ENCODE data around the gene CARD11. TPM values are rescaled to one million over a fixed set of nuclear protein-coding genes. Genes with fewer than 3 reads are reported as not detected.

CARD11 gene
- total RNA-seq, 2 donors from 2014 or later: 0.87 to 2.4 TPM

GRCh38 chr7:2955269-2955668, 88.4 kb downstream of the CARD11 start:
- TF ChIP-seq POLR2AphosphoS5 (IDR thresholded peaks at IDR 0.05) (no peak), POLR2A (IDR thresholded peaks at IDR 0.05) (no peak), CTCF (IDR thresholded peaks at IDR 0.05) (no peak)
- H3K4me1 ChIP-seq (replicated peaks): no peaks in the 10 kb centered on the region
- WGBS: 85% methylated on average over 4 of the region's 4 CpGs
- no peak for DNase-seq (ENCODE audit: low spot score)
- no peaks in the 10 kb centered on the region for H3K9me3 ChIP-seq
- no peak overlapping the region for H3K4me3 ChIP-seq
- intact Hi-C loops (cut with DNase I): no loop called here
- H3K27me3 ChIP-seq (replicated peaks; ENCODE audit: insufficient read depth): no peaks in the 10 kb centered on the region
- H3K27ac ChIP-seq: no peak overlapping the region
- H3K36me3 ChIP-seq: no peaks in the 10 kb centered on the region

- no peak for DNase-seq (ENCODE audit: low spot score)
- no peak overlapping the region for H3K27ac ChIP-seq
- no peaks in the 10 kb centered on the region for H3K4me1 ChIP-seq (replicated peaks)
- TF ChIP-seq POLR2A (IDR thresholded peaks at IDR 0.05): no peak
- no peak overlapping the region for H3K4me3 ChIP-seq
- intact Hi-C loops (cut with DNase I): no loop called here
- H3K9me3 ChIP-seq: no peaks in the 10 kb centered on the region
- H3K27me3 ChIP-seq (replicated peaks; ENCODE audit: insufficient read depth): no peaks in the 10 kb centered on the region
- no peaks in the 10 kb centered on the region for H3K36me3 ChIP-seq
- WGBS: 76% methylated on average over 11 of the region's 11 CpGs
Observed at GRCh38 chr7:2954433-2954853, 89.2 kb downstream of the CARD11 start.

GRCh38 chr7:2953588-2954407, 89.9 kb downstream of the CARD11 start:
- no peaks in the 10 kb centered on the region for H3K4me1 ChIP-seq (replicated peaks)
- H3K27me3 ChIP-seq (replicated peaks; ENCODE audit: insufficient read depth): no peaks in the 10 kb centered on the region
- WGBS: 74% methylated on average over 11 of the region's 11 CpGs
- intact Hi-C loops (cut with DNase I): no loop called here
- TF ChIP-seq POLR2A (IDR thresholded peaks at IDR 0.05): no peak
- no peak for TF ChIP-seq CTCF (IDR thresholded peaks at IDR 0.05)
- no peak for TF ChIP-seq POLR2AphosphoS5 (IDR thresholded peaks at IDR 0.05)
- H3K27ac ChIP-seq: no peak overlapping the region
- no peak for DNase-seq (ENCODE audit: low spot score)
- H3K36me3 ChIP-seq: no peaks in the 10 kb centered on the region
- no peaks in the 10 kb centered on the region for H3K9me3 ChIP-seq
- H3K4me3 ChIP-seq: no peak overlapping the region

- no peaks in the 10 kb centered on the region for H3K36me3 ChIP-seq
- no peak overlapping the region for H3K27ac ChIP-seq
- H3K27me3 ChIP-seq (replicated peaks; ENCODE audit: insufficient read depth): no peaks in the 10 kb centered on the region
- no peaks in the 10 kb centered on the region for H3K9me3 ChIP-seq
- 45% methylated on average over 5 of the region's 5 CpGs for WGBS
- intact Hi-C loops (cut with DNase I): no loop called here
- no peaks in the 10 kb centered on the region for H3K4me1 ChIP-seq (replicated peaks)
- no peak overlapping the region for H3K4me3 ChIP-seq
- DNase-seq (ENCODE audit: low spot score): no peak
- TF ChIP-seq POLR2AphosphoS5 (IDR thresholded peaks at IDR 0.05): no peak
- no peak for TF ChIP-seq POLR2A (IDR thresholded peaks at IDR 0.05)
Observed at GRCh38 chr7:2953099-2953498, 90.6 kb downstream of the CARD11 start.

- no peaks in the 10 kb centered on the region for H3K9me3 ChIP-seq
- DNase-seq (ENCODE audit: low spot score): no peak
- H3K27me3 ChIP-seq (replicated peaks; ENCODE audit: insufficient read depth): no peaks in the 10 kb centered on the region
- no peak overlapping the region for H3K27ac ChIP-seq
- WGBS: 95% methylated on average over 4 of the region's 4 CpGs
- no peaks in the 10 kb centered on the region for H3K36me3 ChIP-seq
- TF ChIP-seq POLR2A (IDR thresholded peaks at IDR 0.05) (no peak), CTCF (IDR thresholded peaks at IDR 0.05) (no peak), POLR2AphosphoS5 (IDR thresholded peaks at IDR 0.05) (no peak)
- no peak overlapping the region for H3K4me3 ChIP-seq
- no peaks in the 10 kb centered on the region for H3K4me1 ChIP-seq (replicated peaks)
- intact Hi-C loops (cut with DNase I): no loop called here
Observed at GRCh38 chr7:2952316-2952715, 91.4 kb downstream of the CARD11 start.

- no peak for TF ChIP-seq CTCF (IDR thresholded peaks at IDR 0.05)
- no peak for TF ChIP-seq POLR2A (IDR thresholded peaks at IDR 0.05)
- TF ChIP-seq POLR2AphosphoS5 (IDR thresholded peaks at IDR 0.05): no peak
- DNase-seq (ENCODE audit: low spot score): no peak
- no peaks in the 10 kb centered on the region for H3K9me3 ChIP-seq
- H3K27me3 ChIP-seq (replicated peaks; ENCODE audit: insufficient read depth): no peaks in the 10 kb centered on the region
- H3K4me3 ChIP-seq: no peak overlapping the region
- H3K36me3 ChIP-seq: no peaks in the 10 kb centered on the region
- H3K27ac ChIP-seq: no peak overlapping the region
- no peaks in the 10 kb centered on the region for H3K4me1 ChIP-seq (replicated peaks)
- intact Hi-C loops (cut with DNase I): no loop called here
Observed at GRCh38 chr7:2950578-2950977, 93.1 kb downstream of the CARD11 start.
